Activated naive CD8-positive, alpha-beta T cell treated with anti-CD3 and anti-CD28 coated beads for 36 hours (primary cell): Measurements from ENCODE around the gene OR2A42. TPM values are rescaled to one million over a fixed set of nuclear protein-coding genes. Genes with fewer than 3 reads are reported as not detected.
A peak's percentile ranks its signal among the peaks of the same experiment; 100 is the strongest.
"Not testable (repeated sequence)": the region's sequence is repeated elsewhere in the genome, so short reads cannot be mapped to it uniquely, and the experiment has no call there.

ENCODE experiments used
- DNase-seq: peaks from one replicate; pipeline ENCODE4 v3.0.0; 2021
- H3K27ac Mint-ChIP-seq: one replicate; pipeline ENCODE4 v1.8.0; 2022; ENCODE audit warnings: mild to moderate bottlenecking, moderate library complexity, mixed read lengths
- H3K27me3 Mint-ChIP-seq: one replicate; pipeline ENCODE4 v1.8.0; 2022; ENCODE audit warnings: mild to moderate bottlenecking, mixed read lengths
- H3K36me3 Mint-ChIP-seq: one replicate; pipeline ENCODE4 v1.8.0; 2021; ENCODE audit warnings: mild to moderate bottlenecking, mixed read lengths
- H3K4me1 Mint-ChIP-seq: one replicate; pipeline ENCODE4 v1.8.0; 2021; ENCODE audit warnings: mixed read lengths
- H3K4me3 Mint-ChIP-seq: one replicate; pipeline ENCODE4 v1.8.0; 2022; ENCODE audit warnings: mild to moderate bottlenecking, moderate library complexity, mixed read lengths
- H3K9me3 Mint-ChIP-seq: one replicate; pipeline ENCODE4 v1.8.0; 2022; ENCODE audit warnings: mixed read lengths
- total RNA-seq, 2 experiments: library from RNA; stranded (reverse); gene quantifications; one replicate each; pipeline ENCODE4 v1.2.3, GENCODE V29; 2021

Gene OR2A42
- total RNA-seq, 2 experiments from 2014 or later, result not detected

DNA sequence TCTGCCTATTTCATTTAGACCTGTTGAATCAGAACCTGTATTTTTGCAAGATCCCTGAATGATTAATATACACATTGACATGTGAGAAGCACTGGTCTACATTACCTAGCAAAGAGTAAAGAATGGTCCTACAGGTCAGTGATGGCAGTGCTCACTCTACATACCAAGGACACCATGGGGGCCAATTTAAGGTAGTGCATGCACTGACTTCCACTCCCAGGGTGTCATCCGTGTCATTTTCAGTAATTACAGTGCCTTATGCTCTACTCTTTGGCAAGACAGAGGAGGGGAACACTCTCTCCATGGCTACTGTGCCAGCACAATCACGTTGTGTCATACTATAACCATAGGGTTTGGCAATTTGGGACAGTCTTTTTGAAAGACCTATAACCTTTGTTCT is 6.0 kb upstream of the OR2A42 start:
- not testable (repeated sequence) for H3K9me3 Mint-ChIP-seq

GRCh38 chr7:144238530-144239082 is 799 bp downstream of the OR2A42 start:
- H3K4me1 Mint-ChIP-seq, H3K36me3 Mint-ChIP-seq, DNase-seq, H3K27ac Mint-ChIP-seq, H3K27me3 Mint-ChIP-seq, H3K4me3 Mint-ChIP-seq, H3K9me3 Mint-ChIP-seq: not testable (repeated sequence)

More for the DNA sequence above, 6.0 kb upstream of the OR2A42 start:
- H3K36me3 Mint-ChIP-seq, H3K27ac Mint-ChIP-seq, H3K4me1 Mint-ChIP-seq, H3K27me3 Mint-ChIP-seq, H3K4me3 Mint-ChIP-seq, DNase-seq: not testable (repeated sequence)

GRCh38 chr7:144233039-144233438 is 6.4 kb downstream of the OR2A42 start:
- H3K27ac Mint-ChIP-seq, H3K4me1 Mint-ChIP-seq, H3K27me3 Mint-ChIP-seq, H3K4me3 Mint-ChIP-seq, H3K9me3 Mint-ChIP-seq, H3K36me3 Mint-ChIP-seq, DNase-seq: not testable (repeated sequence)

- H3K36me3 Mint-ChIP-seq, DNase-seq, H3K27me3 Mint-ChIP-seq, H3K27ac Mint-ChIP-seq, H3K4me3 Mint-ChIP-seq, H3K9me3 Mint-ChIP-seq, H3K4me1 Mint-ChIP-seq: not testable (repeated sequence)
These were observed 8.4 kb downstream of the OR2A42 start for GRCh38 chr7:144231027-144231426.

GRCh38 chr7:144228810-144229209 is 10.6 kb downstream of the OR2A42 start:
- H3K27me3 Mint-ChIP-seq, H3K4me1 Mint-ChIP-seq, H3K36me3 Mint-ChIP-seq, H3K9me3 Mint-ChIP-seq, H3K4me3 Mint-ChIP-seq, DNase-seq, H3K27ac Mint-ChIP-seq: not testable (repeated sequence)

DNA sequence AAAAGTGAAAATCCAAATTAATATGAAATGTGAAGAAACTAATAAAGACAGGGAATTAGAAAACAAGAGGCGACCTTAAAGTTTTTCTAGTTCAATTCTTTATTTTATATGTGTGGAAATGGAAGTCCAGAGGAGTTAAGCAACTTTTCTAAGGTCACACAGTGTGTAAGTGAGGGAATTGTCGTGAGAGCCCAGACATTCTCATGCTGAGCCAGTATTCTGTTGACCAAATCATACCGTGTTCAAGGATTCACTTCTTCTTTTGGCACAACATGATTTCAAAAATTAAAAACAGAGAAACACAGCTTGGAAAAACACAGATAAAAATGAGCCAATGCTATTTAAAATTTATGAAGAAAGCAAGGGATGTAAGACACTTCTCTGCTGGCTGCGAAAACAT is 12.5 kb downstream of the OR2A42 start:
- H3K4me3 Mint-ChIP-seq, H3K4me1 Mint-ChIP-seq, H3K9me3 Mint-ChIP-seq, H3K36me3 Mint-ChIP-seq, H3K27ac Mint-ChIP-seq, H3K27me3 Mint-ChIP-seq, DNase-seq: not testable (repeated sequence)

DNA sequence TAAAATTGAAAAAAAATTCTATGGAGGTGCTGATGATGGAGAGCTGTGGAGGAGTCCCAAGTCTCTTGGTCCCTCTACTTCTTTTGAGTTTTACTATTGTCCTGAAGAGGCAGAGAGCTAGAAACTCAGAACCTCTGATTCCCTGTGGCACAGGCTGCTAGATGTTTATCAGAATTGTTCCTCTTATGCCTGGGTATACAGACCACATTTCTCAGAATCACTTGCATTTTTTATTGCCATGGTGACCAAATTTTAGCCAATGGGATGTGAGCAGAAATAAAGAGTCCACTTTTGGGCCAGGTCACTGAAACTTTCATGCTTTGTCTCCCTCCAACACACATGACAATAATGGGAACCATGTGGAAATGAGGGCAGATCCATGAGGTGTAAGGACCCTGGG is 15.7 kb downstream of the OR2A42 start:
- not testable (repeated sequence) for H3K36me3 Mint-ChIP-seq, H3K27ac Mint-ChIP-seq, DNase-seq, H3K27me3 Mint-ChIP-seq, H3K4me1 Mint-ChIP-seq, H3K4me3 Mint-ChIP-seq, H3K9me3 Mint-ChIP-seq

GRCh38 chr7:144220531-144220930 is 18.9 kb downstream of the OR2A42 start:
- DNase-seq, H3K4me3 Mint-ChIP-seq, H3K27me3 Mint-ChIP-seq, H3K9me3 Mint-ChIP-seq, H3K4me1 Mint-ChIP-seq, H3K27ac Mint-ChIP-seq, H3K36me3 Mint-ChIP-seq: not testable (repeated sequence)

GRCh38 chr7:144219149-144219548 is 20.3 kb downstream of the OR2A42 start:
- H3K27ac Mint-ChIP-seq, H3K27me3 Mint-ChIP-seq, H3K36me3 Mint-ChIP-seq, DNase-seq, H3K9me3 Mint-ChIP-seq, H3K4me1 Mint-ChIP-seq, H3K4me3 Mint-ChIP-seq: not testable (repeated sequence)

GRCh38 chr7:144218581-144218980 is 20.8 kb downstream of the OR2A42 start:
- not testable (repeated sequence) for H3K27ac Mint-ChIP-seq, H3K36me3 Mint-ChIP-seq, H3K9me3 Mint-ChIP-seq, DNase-seq, H3K4me3 Mint-ChIP-seq, H3K4me1 Mint-ChIP-seq, H3K27me3 Mint-ChIP-seq

DNA sequence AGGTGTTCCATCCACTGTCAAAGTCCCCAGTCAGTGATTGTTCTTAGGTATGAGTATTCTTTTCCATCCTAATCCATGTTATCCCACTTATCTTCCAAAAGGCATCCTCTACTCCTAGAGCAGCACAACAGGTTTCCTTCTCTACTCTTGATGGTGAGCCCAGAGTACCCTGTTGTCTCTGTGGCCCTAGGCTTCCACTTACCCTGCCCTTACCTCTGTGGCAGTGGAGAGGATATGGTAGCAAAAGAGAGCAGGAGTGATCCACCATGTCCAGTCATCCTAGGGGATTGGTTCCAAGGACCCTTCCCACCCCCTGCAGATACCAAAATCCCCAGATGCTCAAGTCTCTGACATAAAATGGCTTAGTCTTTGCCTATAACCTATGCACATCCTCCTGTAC is 22.2 kb downstream of the OR2A42 start:
- H3K9me3 Mint-ChIP-seq, H3K27me3 Mint-ChIP-seq, H3K36me3 Mint-ChIP-seq, H3K4me1 Mint-ChIP-seq, DNase-seq, H3K27ac Mint-ChIP-seq, H3K4me3 Mint-ChIP-seq: not testable (repeated sequence)

DNA sequence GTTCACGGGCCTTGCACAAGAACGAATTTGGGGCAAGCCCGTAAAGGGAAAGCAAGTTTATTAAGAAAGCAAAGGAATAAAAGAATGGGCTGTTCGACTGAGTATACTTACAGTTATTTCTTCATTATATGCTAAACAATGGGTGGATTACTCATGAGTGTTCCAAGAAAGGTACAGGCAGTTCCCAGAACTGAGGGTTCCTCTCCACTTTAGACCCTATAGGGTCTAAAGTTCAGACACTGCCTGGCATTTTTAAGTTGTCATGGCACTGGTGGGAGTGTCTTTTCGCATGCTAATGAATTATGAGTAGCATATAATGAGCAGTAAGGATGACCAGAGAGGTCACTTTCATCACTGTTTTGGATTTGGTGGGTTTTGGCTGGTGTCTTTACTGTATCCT is 34.1 kb downstream of the OR2A42 start:
- not testable (repeated sequence) for H3K4me3 Mint-ChIP-seq, H3K27ac Mint-ChIP-seq, DNase-seq, H3K36me3 Mint-ChIP-seq, H3K9me3 Mint-ChIP-seq, H3K4me1 Mint-ChIP-seq, H3K27me3 Mint-ChIP-seq

- not testable (repeated sequence) for H3K27me3 Mint-ChIP-seq, H3K9me3 Mint-ChIP-seq, H3K4me1 Mint-ChIP-seq, H3K36me3 Mint-ChIP-seq, H3K4me3 Mint-ChIP-seq, H3K27ac Mint-ChIP-seq, DNase-seq
These were observed 36.3 kb downstream of the OR2A42 start for GRCh38 chr7:144203086-144203485.

- not testable (repeated sequence) for H3K27me3 Mint-ChIP-seq, H3K9me3 Mint-ChIP-seq, H3K4me3 Mint-ChIP-seq, H3K4me1 Mint-ChIP-seq, H3K27ac Mint-ChIP-seq, DNase-seq, H3K36me3 Mint-ChIP-seq
These were observed 37.4 kb downstream of the OR2A42 start for GRCh38 chr7:144201978-144202377.

DNA sequence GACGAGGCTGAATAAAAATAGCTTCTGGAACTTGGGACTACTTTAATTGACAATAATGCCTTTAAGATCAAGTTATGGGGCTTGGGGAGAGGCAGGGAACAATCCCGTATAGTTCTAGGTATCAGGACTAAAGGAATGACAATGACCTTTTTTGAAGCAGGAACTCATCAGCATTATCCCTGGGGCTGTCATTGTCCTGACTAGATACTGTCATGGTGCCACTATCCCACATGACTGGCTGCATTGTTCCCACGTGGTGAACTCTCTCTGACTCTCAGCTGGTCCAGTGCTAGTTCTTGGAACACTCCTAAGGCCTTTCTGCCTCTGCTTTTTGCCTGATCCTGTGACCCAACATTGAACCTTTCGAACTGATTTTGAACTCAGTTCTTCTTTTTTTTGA is 40.5 kb downstream of the OR2A42 start:
- not testable (repeated sequence) for H3K27ac Mint-ChIP-seq, H3K9me3 Mint-ChIP-seq, H3K4me3 Mint-ChIP-seq

GRCh38 chr7:144195212-144195872 is 44.1 kb downstream of the OR2A42 start, which contains the start of gene ARHGEF35:
Gene ARHGEF35, minus strand, starts transcription at chr7:144195833. Its CDS starts 7,450 bp downstream, at chr7:144188383.
- not testable (repeated sequence) for H3K9me3 Mint-ChIP-seq, H3K4me1 Mint-ChIP-seq, H3K36me3 Mint-ChIP-seq, DNase-seq, H3K27me3 Mint-ChIP-seq, H3K27ac Mint-ChIP-seq
- peak within 1 kb of the TSS; percentile 32 for H3K4me3 Mint-ChIP-seq

More for the DNA sequence above, 40.5 kb downstream of the OR2A42 start:
- not testable (repeated sequence) for H3K27me3 Mint-ChIP-seq, H3K36me3 Mint-ChIP-seq, H3K4me1 Mint-ChIP-seq, DNase-seq
